ENCODE measurements around the gene DBT.

- TF ChIP-seq POLR2A (IDR thresholded peaks at IDR 0.05) (no peak), CTCF (IDR thresholded peaks at IDR 0.05) (no peak)
Measured at GRCh38 chr1:100231721-100232120, 17.9 kb downstream of the DBT start.

Measured in testis (tissue), 2 donors.